ENCODE measurements around the gene BDP1. TPM values are rescaled to one million over a fixed set of nuclear protein-coding genes. Genes with fewer than 3 reads are reported as not detected.
"Not testable (repeated sequence)": the region's sequence is repeated elsewhere in the genome, so short reads cannot be mapped to it uniquely, and the experiment has no call there.

The BDP1 gene
- total RNA-seq, 1 experiment from 2014 or later = 10.7 TPM

GRCh38 chr5:71492817-71493615 lies 37.6 kb downstream of the BDP1 start:
- no peak overlapping the region for H3K4me3 ChIP-seq (ENCODE audit: insufficient read depth, low read depth, low read length)
- H3K36me3 ChIP-seq (replicated peaks; ENCODE audit: control insufficient read depth, insufficient read depth, low read length) = peaks cover 4% of the 10 kb centered on the region
- H3K27me3 ChIP-seq (ENCODE audit: control insufficient read depth, insufficient read depth, low read length) = no peaks in the 10 kb centered on the region
- DNase-seq = no peak

GRCh38 chr5:71494202-71494601 lies 38.8 kb downstream of the BDP1 start:
- not testable (repeated sequence) for H3K27me3 ChIP-seq (ENCODE audit: control insufficient read depth, insufficient read depth, low read length); H3K4me3 ChIP-seq (ENCODE audit: insufficient read depth, low read depth, low read length); DNase-seq; H3K36me3 ChIP-seq (replicated peaks; ENCODE audit: control insufficient read depth, insufficient read depth, low read length)

GRCh38 chr5:71498756-71499155 lies 43.3 kb downstream of the BDP1 start:
- H3K4me3 ChIP-seq (ENCODE audit: insufficient read depth, low read depth, low read length); H3K36me3 ChIP-seq (replicated peaks; ENCODE audit: control insufficient read depth, insufficient read depth, low read length); DNase-seq; H3K27me3 ChIP-seq (ENCODE audit: control insufficient read depth, insufficient read depth, low read length): not testable (repeated sequence)

- no peak for DNase-seq
- Histone ChIP-seq H3K36me3 (replicated peaks; ENCODE audit: control insufficient read depth, insufficient read depth, low read length) (peaks cover 10% of the 10 kb centered on the region), H3K4me3 (ENCODE audit: insufficient read depth, low read depth, low read length) (no peak overlapping the region), H3K27me3 (ENCODE audit: control insufficient read depth, insufficient read depth, low read length) (no peaks in the 10 kb centered on the region)
Measured at GRCh38 chr5:71503536-71503935, 48.1 kb downstream of the BDP1 start.

- no peak for DNase-seq
- peaks cover 4% of the 10 kb centered on the region for H3K36me3 ChIP-seq (replicated peaks; ENCODE audit: control insufficient read depth, insufficient read depth, low read length)
- no peak overlapping the region for H3K4me3 ChIP-seq (ENCODE audit: insufficient read depth, low read depth, low read length)
- no peaks in the 10 kb centered on the region for H3K27me3 ChIP-seq (ENCODE audit: control insufficient read depth, insufficient read depth, low read length)
Measured at GRCh38 chr5:71522151-71522550, 66.7 kb downstream of the BDP1 start.

- H3K36me3 ChIP-seq (replicated peaks; ENCODE audit: control insufficient read depth, insufficient read depth, low read length); H3K4me3 ChIP-seq (ENCODE audit: insufficient read depth, low read depth, low read length); H3K27me3 ChIP-seq (ENCODE audit: control insufficient read depth, insufficient read depth, low read length); DNase-seq: not testable (repeated sequence)
Measured at GRCh38 chr5:71525611-71526010, 70.2 kb downstream of the BDP1 start.

- H3K36me3 ChIP-seq (replicated peaks; ENCODE audit: control insufficient read depth, insufficient read depth, low read length) = peaks cover 5% of the 10 kb centered on the region
- no peak for DNase-seq
- no peak overlapping the region for H3K4me3 ChIP-seq (ENCODE audit: insufficient read depth, low read depth, low read length)
- H3K27me3 ChIP-seq (ENCODE audit: control insufficient read depth, insufficient read depth, low read length) = no peaks in the 10 kb centered on the region
Measured at GRCh38 chr5:71528206-71528605, 72.8 kb downstream of the BDP1 start.

GRCh38 chr5:71529682-71530081 lies 74.2 kb downstream of the BDP1 start:
- H3K36me3 ChIP-seq (replicated peaks; ENCODE audit: control insufficient read depth, insufficient read depth, low read length) = peaks cover 2% of the 10 kb centered on the region; the same call in 1 of the 2 replicates
- no peak overlapping the region for H3K4me3 ChIP-seq (ENCODE audit: insufficient read depth, low read depth, low read length)
- DNase-seq = no peak
- no peaks in the 10 kb centered on the region for H3K27me3 ChIP-seq (ENCODE audit: control insufficient read depth, insufficient read depth, low read length)

- H3K36me3 ChIP-seq (replicated peaks; ENCODE audit: control insufficient read depth, insufficient read depth, low read length) = peaks cover 3% of the 10 kb centered on the region; the same call in 1 of the 2 replicates
- no peak for DNase-seq
- no peaks in the 10 kb centered on the region for H3K27me3 ChIP-seq (ENCODE audit: control insufficient read depth, insufficient read depth, low read length)
- no peak overlapping the region for H3K4me3 ChIP-seq (ENCODE audit: insufficient read depth, low read depth, low read length)
Measured at GRCh38 chr5:71533142-71533541, 77.7 kb downstream of the BDP1 start.

- Histone ChIP-seq H3K27me3 (ENCODE audit: control insufficient read depth, insufficient read depth, low read length) (no peaks in the 10 kb centered on the region), H3K4me3 (ENCODE audit: insufficient read depth, low read depth, low read length) (no peak overlapping the region), H3K36me3 (replicated peaks; ENCODE audit: control insufficient read depth, insufficient read depth, low read length) (peaks cover 3% of the 10 kb centered on the region; the same call in 1 of the 2 replicates)
- no peak for DNase-seq
Measured at GRCh38 chr5:71533615-71534014, 78.2 kb downstream of the BDP1 start.

GRCh38 chr5:71537687-71538086 lies 82.2 kb downstream of the BDP1 start:
- H3K4me3 ChIP-seq (ENCODE audit: insufficient read depth, low read depth, low read length) = no peak overlapping the region
- peak; percentile 17 for DNase-seq
- no peaks in the 10 kb centered on the region for H3K27me3 ChIP-seq (ENCODE audit: control insufficient read depth, insufficient read depth, low read length)
- peaks cover 1% of the 10 kb centered on the region; the same call in 1 of the 2 replicates for H3K36me3 ChIP-seq (replicated peaks; ENCODE audit: control insufficient read depth, insufficient read depth, low read length)

- H3K27me3 ChIP-seq (ENCODE audit: control insufficient read depth, insufficient read depth, low read length); H3K4me3 ChIP-seq (ENCODE audit: insufficient read depth, low read depth, low read length); DNase-seq: not testable (repeated sequence)
- H3K36me3 ChIP-seq (replicated peaks; ENCODE audit: control insufficient read depth, insufficient read depth, low read length) = peaks cover 10% of the 10 kb centered on the region
Measured at GRCh38 chr5:71550885-71551284, 95.4 kb downstream of the BDP1 start.

GRCh38 chr5:71551582-71551981 lies 96.1 kb downstream of the BDP1 start:
- H3K4me3 ChIP-seq (ENCODE audit: insufficient read depth, low read depth, low read length); H3K27me3 ChIP-seq (ENCODE audit: control insufficient read depth, insufficient read depth, low read length); DNase-seq: not testable (repeated sequence)
- H3K36me3 ChIP-seq (replicated peaks; ENCODE audit: control insufficient read depth, insufficient read depth, low read length) = peaks cover 10% of the 10 kb centered on the region

- H3K27me3 ChIP-seq (ENCODE audit: control insufficient read depth, insufficient read depth, low read length); DNase-seq; H3K4me3 ChIP-seq (ENCODE audit: insufficient read depth, low read depth, low read length): not testable (repeated sequence)
- peaks cover 12% of the 10 kb centered on the region for H3K36me3 ChIP-seq (replicated peaks; ENCODE audit: control insufficient read depth, insufficient read depth, low read length)
Measured at GRCh38 chr5:71552026-71552749, 96.7 kb downstream of the BDP1 start.

GRCh38 chr5:71563161-71563560 lies 107.7 kb downstream of the BDP1 start:
- no peaks in the 10 kb centered on the region for H3K27me3 ChIP-seq (ENCODE audit: control insufficient read depth, insufficient read depth, low read length)
- H3K36me3 ChIP-seq (replicated peaks; ENCODE audit: control insufficient read depth, insufficient read depth, low read length) = peaks cover 11% of the 10 kb centered on the region
- H3K4me3 ChIP-seq (ENCODE audit: insufficient read depth, low read depth, low read length) = no peak overlapping the region
- no peak for DNase-seq

Measured in H7 (cell line).